ENCODE measurements around the gene ING3.

DNA sequence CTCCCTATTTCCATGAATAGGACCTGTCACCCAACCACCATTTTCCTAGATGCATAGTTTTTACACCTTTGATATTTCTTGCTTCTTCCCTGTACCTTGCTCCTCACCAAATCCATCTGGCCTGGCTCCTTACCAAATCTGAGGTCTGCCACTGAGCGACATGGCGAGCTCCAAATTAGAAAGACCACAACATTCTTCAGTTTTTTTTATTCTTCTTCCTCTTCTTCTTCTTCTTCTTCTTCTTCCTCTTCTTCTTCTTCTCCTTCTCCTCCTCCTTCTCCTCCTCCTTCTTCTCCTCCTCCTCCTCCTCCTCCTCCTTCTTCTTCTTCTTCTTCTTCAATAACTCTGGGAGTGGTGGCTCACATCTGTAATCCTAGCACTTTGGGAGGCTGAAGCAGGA lies 45.1 kb downstream of the ING3 start:
- no peak for TF ChIP-seq POLR2AphosphoS5 (IDR thresholded peaks at IDR 0.05; ENCODE audit: low read depth, low read length)
- TF ChIP-seq, protein P1, sequence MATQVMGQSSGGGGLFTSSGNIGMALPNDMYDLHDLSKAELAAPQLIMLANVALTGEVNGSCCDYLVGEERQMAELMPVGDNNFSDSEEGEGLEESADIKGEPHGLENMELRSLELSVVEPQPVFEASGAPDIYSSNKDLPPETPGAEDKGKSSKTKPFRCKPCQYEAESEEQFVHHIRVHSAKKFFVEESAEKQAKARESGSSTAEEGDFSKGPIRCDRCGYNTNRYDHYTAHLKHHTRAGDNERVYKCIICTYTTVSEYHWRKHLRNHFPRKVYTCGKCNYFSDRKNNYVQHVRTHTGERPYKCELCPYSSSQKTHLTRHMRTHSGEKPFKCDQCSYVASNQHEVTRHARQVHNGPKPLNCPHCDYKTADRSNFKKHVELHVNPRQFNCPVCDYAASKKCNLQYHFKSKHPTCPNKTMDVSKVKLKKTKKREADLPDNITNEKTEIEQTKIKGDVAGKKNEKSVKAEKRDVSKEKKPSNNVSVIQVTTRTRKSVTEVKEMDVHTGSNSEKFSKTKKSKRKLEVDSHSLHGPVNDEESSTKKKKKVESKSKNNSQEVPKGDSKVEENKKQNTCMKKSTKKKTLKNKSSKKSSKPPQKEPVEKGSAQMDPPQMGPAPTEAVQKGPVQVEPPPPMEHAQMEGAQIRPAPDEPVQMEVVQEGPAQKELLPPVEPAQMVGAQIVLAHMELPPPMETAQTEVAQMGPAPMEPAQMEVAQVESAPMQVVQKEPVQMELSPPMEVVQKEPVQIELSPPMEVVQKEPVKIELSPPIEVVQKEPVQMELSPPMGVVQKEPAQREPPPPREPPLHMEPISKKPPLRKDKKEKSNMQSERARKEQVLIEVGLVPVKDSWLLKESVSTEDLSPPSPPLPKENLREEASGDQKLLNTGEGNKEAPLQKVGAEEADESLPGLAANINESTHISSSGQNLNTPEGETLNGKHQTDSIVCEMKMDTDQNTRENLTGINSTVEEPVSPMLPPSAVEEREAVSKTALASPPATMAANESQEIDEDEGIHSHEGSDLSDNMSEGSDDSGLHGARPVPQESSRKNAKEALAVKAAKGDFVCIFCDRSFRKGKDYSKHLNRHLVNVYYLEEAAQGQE (IDR thresholded peaks at IDR 0.05; ENCODE audit: insufficient read depth in 1 of 2, low read depth in 2 of 2, low read length in 2 of 2): no peak

Measured in PFSK-1 (cell line).